Ovary (tissue), 9 donors: ENCODE results near the gene VPS25. TPM values are rescaled to one million over a fixed set of nuclear protein-coding genes. Genes with fewer than 3 reads are reported as not detected.
A peak's percentile ranks its signal among the peaks of the same experiment; 100 is the strongest.

Experiments
- DNase-seq, 5 donors: peaks; one replicate each; pipeline ENCODE4 v3.0.0-alpha.2; 2019 to 2020
- H3K27ac ChIP-seq, 2 donors: fragments of 200-600 bp; one replicate each; pipeline versions ENCODE4 v1.5.1 to v1.8.0; 2019 to 2022
- H3K27me3 ChIP-seq: fragments of 200-600 bp; one replicate; pipeline ENCODE4 v1.8.0; 2022
- H3K36me3 ChIP-seq: fragments of 200-600 bp; sonication (generic); one replicate; pipeline ENCODE4 v1.5.1; 2019
- H3K4me1 ChIP-seq: one replicate; pipeline ENCODE4 v1.8.1; 2013; ENCODE audit warnings: mild to moderate bottlenecking, moderate library complexity; ENCODE audit not compliant: insufficient read depth
- H3K4me3 ChIP-seq: fragments of 200-600 bp; sonication (generic); one replicate; pipeline ENCODE4 v1.5.1; 2017
- H3K9me3 ChIP-seq, 2 donors: fragments of 200-600 bp in 1 of 2; sonication (generic) in 1 of 2; one replicate each; pipeline versions ENCODE4 v1.5.1 to v1.8.1; 2013 to 2019; ENCODE audit warnings: mild to moderate bottlenecking in 1 of 2, moderate library complexity in 1 of 2
- CTCF ChIP-seq, 3 donors: fragments of 450-650 bp in 2 of 3; fragments of 200-600 bp in 1 of 3; IDR thresholded peaks; one replicate each; pipeline versions ENCODE4 v1.5.1 to v1.8.0; 2016 to 2022; ENCODE audit warnings: antibody characterized with exemption in 3 of 3, mild to moderate bottlenecking in 1 of 3
- EP300 ChIP-seq: sonication (generic); formaldehyde crosslinking; IDR thresholded peaks from one replicate; pipeline ENCODE4 v1.6.1; 2017; ENCODE audit warnings: antibody characterized with exemption
- POLR2A ChIP-seq: fragments of 450-650 bp; IDR thresholded peaks from one replicate; pipeline ENCODE4 v1.6.1; 2017; ENCODE audit warnings: antibody characterized with exemption, mild to moderate bottlenecking, moderate library complexity
- WGBS, 3 donors: extraction: QIAGEN DNeasy Blood & Tissue Kit in 1 of 3; methylation state at CpG; one replicate each; pipeline versions ENCODE4 v1.1.5 to v1.1.7; 2013 to 2017; 5-methylcytosine and 5-hydroxymethylcytosine counted together
- intact Hi-C, 4 donors: fragments of 100-400 bp; cut with DNase I; formaldehyde crosslinking; loops; one replicate each; pipeline versions ENCODE4 v1.11.0 to v1.15.1; 2022 to 2023
- polyA plus RNA-seq, 2 donors: library from polyadenylated mRNA; stranded (reverse); fragments of 200-250 nt in 1 of 2; fragments of 350-450 nt in 1 of 2; fragmentation: Illumina TruSeq in 1 of 2; extraction: RNeasy Lipid Tissue Mini Kit (QIAGEN cat#74804) in 1 of 2; gene quantifications; one replicate each; pipeline ENCODE4 v1.2.3, GENCODE V29; 2013 to 2014
- total RNA-seq, 7 donors: library from RNA; depleted of rRNA in 2 of 7; stranded (reverse); fragments of >200 nt in 2 of 7; fragmentation: NEBNext Ultra II Directional in 3 of 7; extraction: Animal tissue kit (Norgen Biotek cat#: 25700) in 3 of 7; gene quantifications; one replicate each; pipeline versions ENCODE4 v1.1.0 to v1.2.4, GENCODE V29; 2016 to 2023
- donor health status: DM: no; HTN: no; CAD: no; lungs with moderate emphysema.
- donor health status: DM: no; HTN: no; CAD: no.
- donor health status: Bipolar disorder and iron deficiency.
- donor health status: DM: yes; HTN: yes; CAD: no.
- donor health status: DM: no; HTN: no; CAD: no.
- donor health status: DM: yes; HTN: yes; CAD: no.

VPS25 gene
- total and polyA plus RNA-seq, 9 donors, result 33.7 to 56.5 (median 36.5) TPM

DNA sequence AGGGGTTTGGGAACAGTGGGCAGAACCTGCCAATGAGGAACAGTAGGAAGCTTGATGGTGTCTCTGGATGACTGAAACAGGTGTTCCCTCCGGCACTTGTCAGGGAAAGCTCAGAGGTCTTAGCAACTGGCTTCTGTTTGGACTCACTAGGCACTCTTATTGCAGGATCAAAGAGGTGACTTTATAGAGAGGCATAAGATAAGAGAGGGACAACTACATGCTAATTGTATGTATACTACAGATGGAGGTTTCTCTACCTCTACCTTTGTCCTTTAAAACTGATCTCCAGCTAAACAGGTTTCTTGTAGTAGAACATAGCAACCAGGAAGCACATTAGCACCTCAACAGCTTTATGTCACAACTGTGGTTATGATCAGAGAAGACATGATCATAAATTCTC lies 33.0 kb downstream of the VPS25 start:
- WGBS, 3 donors, result 87 to 94% (median 94%) methylated on average over 1 of the region's 1 CpG
- TF ChIP-seq POLR2A (no peak), EP300 (no peak), CTCF (IDR thresholded peaks at IDR 0.05) (no peak)
- no peaks in the 10 kb centered on the region for H3K36me3 ChIP-seq
- no peak overlapping the region for H3K27ac ChIP-seq
- intact Hi-C loops, result no loop called here
- no peaks in the 10 kb centered on the region for H3K27me3 ChIP-seq
- no peaks in the 10 kb centered on the region for H3K4me1 ChIP-seq
- no peak for DNase-seq
- no peaks in the 10 kb centered on the region for H3K9me3 ChIP-seq
- no peak overlapping the region for H3K4me3 ChIP-seq

- H3K9me3 ChIP-seq, result no peaks in the 10 kb centered on the region
- no peak overlapping the region for H3K4me3 ChIP-seq
- WGBS, 3 donors, result 4 to 9% (median 9%) methylated on average over 3 of the region's 3 CpGs
- peak; percentile 60 to 76 (median 65) for DNase-seq
- no peak for TF ChIP-seq EP300
- no peak for TF ChIP-seq CTCF (IDR thresholded peaks at IDR 0.05)
- TF ChIP-seq POLR2A, result no peak
- intact Hi-C loops, result no loop called here
- H3K27ac ChIP-seq, result peak overlapping the region in 1 of 2 donors; percentile 24
- H3K36me3 ChIP-seq, result no peaks in the 10 kb centered on the region
- no peaks in the 10 kb centered on the region for H3K27me3 ChIP-seq
- no peaks in the 10 kb centered on the region for H3K4me1 ChIP-seq
Measured at GRCh38 chr17:42809250-42809649, 36.0 kb downstream of the VPS25 start.

- Histone ChIP-seq H3K27ac (no peak overlapping the region), H3K9me3 (no peaks in the 10 kb centered on the region), H3K4me1 (no peaks in the 10 kb centered on the region), H3K27me3 (no peaks in the 10 kb centered on the region), H3K4me3 (no peak overlapping the region), H3K36me3 (no peaks in the 10 kb centered on the region)
- 55 to 67% (median 66%) methylated on average over 8 of the region's 8 CpGs for WGBS, 3 donors
- intact Hi-C loops, result loop anchor here in 1 of 4 donors (5.0 kb wide), 1 partner anchor 348 kb away; no protein-coding TSS in a partner anchor
- no peak for DNase-seq
- no peak for TF ChIP-seq POLR2A
- no peak for TF ChIP-seq CTCF (IDR thresholded peaks at IDR 0.05)
- TF ChIP-seq EP300, result no peak
Measured at GRCh38 chr17:42814633-42815399, 41.6 kb downstream of the VPS25 start.

DNA sequence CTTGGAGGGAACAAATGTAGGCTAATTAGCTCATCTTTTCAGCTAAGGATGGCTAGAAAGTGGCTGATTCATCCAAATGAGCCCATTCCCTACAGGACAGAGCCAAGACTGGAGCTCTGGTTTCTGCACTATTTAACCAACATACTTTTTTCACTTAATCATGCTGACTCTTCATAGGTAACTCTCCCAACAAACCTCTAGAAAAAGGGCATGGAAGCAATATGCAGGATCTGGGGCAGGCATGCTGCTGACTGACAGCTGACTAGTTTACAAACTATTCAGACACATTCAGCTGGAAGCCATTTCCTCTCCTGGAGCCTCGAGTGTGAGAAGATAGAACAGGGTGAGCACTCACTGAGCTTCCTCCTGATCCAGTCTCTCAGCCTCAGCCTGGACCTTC lies 44.6 kb downstream of the VPS25 start:
- Histone ChIP-seq H3K4me1 (no peaks in the 10 kb centered on the region), H3K4me3 (no peak overlapping the region), H3K27ac (no peak overlapping the region), H3K36me3 (no peaks in the 10 kb centered on the region), H3K27me3 (no peaks in the 10 kb centered on the region), H3K9me3 (no peaks in the 10 kb centered on the region)
- TF ChIP-seq CTCF (IDR thresholded peaks at IDR 0.05) (no peak), EP300 (no peak), POLR2A (no peak)
- WGBS, 3 donors, result 67 to 85% (median 78%) methylated on average over 1 of the region's 1 CpG
- intact Hi-C loops, result loop anchor here in 1 of 4 donors (5.0 kb wide), 1 partner anchor 351 kb away; no protein-coding TSS in a partner anchor
- no peak for DNase-seq
